Activated CD4-positive, alpha-beta T cell treated with anti-CD3 and anti-CD28 coated beads, Interleukin-2, amount 10 ng/mL, durations not matched to agents 24 days and 14 days (primary cell): ENCODE data around the gene TBC1D5. TPM values are rescaled to one million over a fixed set of nuclear protein-coding genes. Genes with fewer than 3 reads are reported as not detected.
"Not testable (repeated sequence)": the region's sequence is repeated elsewhere in the genome, so short reads cannot be mapped to it uniquely, and the experiment has no call there.

Experiments
- DNase-seq: peaks from one replicate; pipeline ENCODE4 v3.0.0; 2022
- H3K27ac Mint-ChIP-seq: one replicate; pipeline ENCODE4 v1.8.0; 2022; ENCODE audit warnings: mild to moderate bottlenecking, mixed read lengths
- H3K27me3 Mint-ChIP-seq: one replicate; pipeline ENCODE4 v1.8.0; 2022; ENCODE audit warnings: mixed read lengths
- H3K36me3 Mint-ChIP-seq: one replicate; pipeline ENCODE4 v1.8.0; 2022; ENCODE audit warnings: low read depth, mild to moderate bottlenecking, mixed read lengths
- H3K4me1 Mint-ChIP-seq: one replicate; pipeline ENCODE4 v1.8.0; 2021; ENCODE audit warnings: mixed read lengths
- H3K4me3 Mint-ChIP-seq: one replicate; pipeline ENCODE4 v1.8.0; 2022; ENCODE audit warnings: mild to moderate bottlenecking, moderate library complexity, mixed read lengths
- H3K9me3 Mint-ChIP-seq: one replicate; pipeline ENCODE4 v1.8.0; 2021; ENCODE audit warnings: mixed read lengths
- intact Hi-C: fragments of 100-400 bp; cut with micrococcal nuclease; formaldehyde crosslinking; loops from one replicate; pipeline ENCODE4 v1.15.1; 2023
- total RNA-seq: library from RNA; stranded (reverse); gene quantifications from 2 replicates; pipeline ENCODE4 v1.2.3, GENCODE V29; 2022

TBC1D5 gene
- total RNA-seq, 1 donor from 2014 or later: 38.5 TPM

- Mint-ChIP-seq H3K36me3 (no peaks in the 10 kb centered on the region), H3K9me3 (no peaks in the 10 kb centered on the region), H3K27ac (no peak overlapping the region), H3K4me1 (peaks cover 6% of the 10 kb centered on the region), H3K27me3 (no peaks in the 10 kb centered on the region), H3K4me3 (no peak overlapping the region)
- intact Hi-C loops: no loop called here
- no peak for DNase-seq
Measured at GRCh38 chr3:17680530-17680929, 61.9 kb downstream of the TBC1D5 start.

- H3K9me3 Mint-ChIP-seq: no peaks in the 10 kb centered on the region
- no peak overlapping the region for H3K27ac Mint-ChIP-seq
- H3K4me3 Mint-ChIP-seq: no peak overlapping the region
- H3K4me1 Mint-ChIP-seq: peaks cover 6% of the 10 kb centered on the region
- intact Hi-C loops: loop anchor here (1.0 to 5.0 kb wide), 3 partner anchors 38 to 101 kb away; partner anchors contain the start of gene TBC1D5
- no peaks in the 10 kb centered on the region for H3K27me3 Mint-ChIP-seq
- H3K36me3 Mint-ChIP-seq: no peaks in the 10 kb centered on the region
- no peak for DNase-seq
Measured at GRCh38 chr3:17678116-17678741, 64.2 kb downstream of the TBC1D5 start.

DNA sequence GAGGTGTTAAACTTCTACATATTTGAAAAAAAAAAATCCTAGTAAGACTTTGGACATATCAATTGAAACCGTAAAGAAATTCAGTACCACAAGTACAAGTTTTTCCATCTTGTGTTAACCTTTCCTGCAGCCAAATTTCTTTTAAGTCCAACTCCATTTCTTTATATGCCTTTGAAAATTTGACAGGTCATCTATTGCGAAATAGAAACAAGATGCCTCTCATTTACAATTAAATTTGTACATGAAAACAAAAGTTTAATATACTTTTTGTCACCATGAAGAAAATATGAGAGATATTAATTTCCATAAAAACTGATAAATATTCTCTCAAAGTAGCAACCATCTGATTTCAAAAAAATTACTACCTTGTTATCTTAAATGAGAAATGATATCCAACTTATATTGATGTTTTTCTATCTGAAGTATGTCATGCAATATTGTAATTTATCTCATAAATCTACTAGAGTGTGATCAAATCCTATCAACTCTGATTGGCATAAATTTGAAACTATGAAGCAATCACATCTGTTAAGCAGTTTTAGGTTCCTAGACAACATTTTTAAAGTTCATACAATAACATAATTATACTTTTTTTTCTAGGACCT is 68.2 kb downstream of the TBC1D5 start:
- no peak for DNase-seq
- H3K36me3 Mint-ChIP-seq: no peaks in the 10 kb centered on the region
- no peaks in the 10 kb centered on the region for H3K27me3 Mint-ChIP-seq
- peaks cover 6% of the 10 kb centered on the region for H3K4me1 Mint-ChIP-seq
- H3K4me3 Mint-ChIP-seq: no peak overlapping the region
- H3K9me3 Mint-ChIP-seq: no peaks in the 10 kb centered on the region
- H3K27ac Mint-ChIP-seq: no peak overlapping the region
- intact Hi-C loops: no loop called here

GRCh38 chr3:17672506-17672905 is 69.9 kb downstream of the TBC1D5 start:
- DNase-seq: no peak
- H3K36me3 Mint-ChIP-seq: peaks cover 3% of the 10 kb centered on the region
- peaks cover 5% of the 10 kb centered on the region for H3K9me3 Mint-ChIP-seq
- no peaks in the 10 kb centered on the region for H3K27me3 Mint-ChIP-seq
- H3K27ac Mint-ChIP-seq: no peak overlapping the region
- H3K4me1 Mint-ChIP-seq: peaks cover 3% of the 10 kb centered on the region
- H3K4me3 Mint-ChIP-seq: no peak overlapping the region
- intact Hi-C loops: no loop called here

GRCh38 chr3:17670749-17671148 is 71.7 kb downstream of the TBC1D5 start:
- no peak for DNase-seq
- intact Hi-C loops: no loop called here
- peaks cover 5% of the 10 kb centered on the region for H3K9me3 Mint-ChIP-seq

DNA sequence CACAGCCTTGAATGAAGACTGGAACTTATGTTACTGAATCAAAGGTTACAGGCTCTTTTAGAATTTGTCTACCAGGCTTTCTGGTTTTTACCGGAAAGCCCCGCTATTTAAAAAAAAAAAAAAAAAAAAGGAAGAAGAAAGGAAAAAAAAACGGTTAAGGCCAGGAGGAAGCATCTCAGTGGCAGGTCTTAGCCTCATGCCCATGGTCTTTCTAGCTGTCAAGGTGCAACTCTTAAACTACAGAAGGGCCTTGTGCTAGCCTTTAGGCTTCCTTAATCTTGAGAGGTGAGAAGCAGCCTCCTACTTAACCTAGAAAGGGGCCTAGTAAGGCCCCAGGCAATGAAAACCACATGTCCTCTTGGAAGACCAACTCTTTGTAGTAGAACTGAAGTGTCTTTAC is 77.5 kb downstream of the TBC1D5 start:
- Mint-ChIP-seq H3K4me1 (peaks cover 10% of the 10 kb centered on the region), H3K27me3 (no peaks in the 10 kb centered on the region), H3K4me3 (no peak overlapping the region), H3K36me3 (peaks cover 3% of the 10 kb centered on the region), H3K9me3 (peaks cover 5% of the 10 kb centered on the region), H3K27ac (no peak overlapping the region)
- DNase-seq: no peak
- intact Hi-C loops: no loop called here

More at GRCh38 chr3:17670749-17671148, 71.7 kb downstream of the TBC1D5 start:
- peaks cover 3% of the 10 kb centered on the region for H3K4me1 Mint-ChIP-seq
- H3K4me3 Mint-ChIP-seq: no peak overlapping the region
- peaks cover 3% of the 10 kb centered on the region for H3K36me3 Mint-ChIP-seq
- H3K27me3 Mint-ChIP-seq: no peaks in the 10 kb centered on the region
- no peak overlapping the region for H3K27ac Mint-ChIP-seq

DNA sequence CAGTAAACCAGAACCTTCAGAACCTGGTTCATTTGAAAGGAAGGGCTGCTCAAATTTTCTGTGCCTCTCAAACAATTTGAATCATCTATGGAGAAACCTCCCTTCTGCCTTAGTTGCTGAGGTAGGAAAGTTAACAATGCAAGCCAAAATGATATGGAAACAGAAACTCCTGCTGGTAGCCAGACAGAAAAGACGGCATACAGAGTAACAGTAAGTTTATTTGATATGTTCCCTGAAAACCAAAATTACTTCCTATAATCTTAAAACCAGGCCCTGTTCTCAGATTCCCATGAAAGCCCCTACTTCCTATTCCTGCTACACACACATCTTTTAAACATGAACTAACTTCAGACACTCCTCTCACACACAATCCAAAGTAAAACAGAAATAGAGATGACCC is 86.2 kb downstream of the TBC1D5 start:
- H3K36me3 Mint-ChIP-seq: no peaks in the 10 kb centered on the region
- no peaks in the 10 kb centered on the region for H3K27me3 Mint-ChIP-seq
- DNase-seq: no peak
- H3K4me1 Mint-ChIP-seq: peaks cover 2% of the 10 kb centered on the region
- no peak overlapping the region for H3K4me3 Mint-ChIP-seq
- intact Hi-C loops: no loop called here
- H3K27ac Mint-ChIP-seq: no peak overlapping the region
- no peaks in the 10 kb centered on the region for H3K9me3 Mint-ChIP-seq

DNA sequence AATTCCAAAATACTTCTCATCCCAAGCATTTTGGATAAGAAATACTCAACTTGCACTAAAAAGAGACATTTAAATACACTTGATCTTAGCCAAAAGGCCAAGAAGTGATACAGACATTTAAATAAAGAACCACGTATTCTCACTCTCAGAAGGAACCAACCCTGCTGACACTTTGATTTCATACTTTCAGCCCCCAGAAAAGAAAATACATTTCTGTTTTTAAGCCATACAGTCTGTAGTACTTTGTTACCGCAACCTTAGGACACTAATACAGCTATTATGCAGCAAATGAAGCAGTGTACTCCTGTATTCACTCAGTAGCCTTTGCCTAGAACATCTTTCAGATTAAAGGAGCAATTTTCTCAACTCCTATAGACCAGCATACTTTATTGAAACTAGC is 86.7 kb downstream of the TBC1D5 start:
- DNase-seq: no peak
- H3K4me1 Mint-ChIP-seq: peaks cover 2% of the 10 kb centered on the region

GRCh38 chr3:17649748-17650147 is 92.7 kb downstream of the TBC1D5 start:
- H3K27me3 Mint-ChIP-seq, H3K4me1 Mint-ChIP-seq, H3K9me3 Mint-ChIP-seq, intact Hi-C loops, H3K4me3 Mint-ChIP-seq, DNase-seq, H3K27ac Mint-ChIP-seq, H3K36me3 Mint-ChIP-seq: not testable (repeated sequence)

More for the DNA sequence above, 86.7 kb downstream of the TBC1D5 start:
- Mint-ChIP-seq H3K36me3 (no peaks in the 10 kb centered on the region), H3K27me3 (no peaks in the 10 kb centered on the region), H3K27ac (no peak overlapping the region), H3K9me3 (no peaks in the 10 kb centered on the region), H3K4me3 (no peak overlapping the region)
- intact Hi-C loops: no loop called here

DNA sequence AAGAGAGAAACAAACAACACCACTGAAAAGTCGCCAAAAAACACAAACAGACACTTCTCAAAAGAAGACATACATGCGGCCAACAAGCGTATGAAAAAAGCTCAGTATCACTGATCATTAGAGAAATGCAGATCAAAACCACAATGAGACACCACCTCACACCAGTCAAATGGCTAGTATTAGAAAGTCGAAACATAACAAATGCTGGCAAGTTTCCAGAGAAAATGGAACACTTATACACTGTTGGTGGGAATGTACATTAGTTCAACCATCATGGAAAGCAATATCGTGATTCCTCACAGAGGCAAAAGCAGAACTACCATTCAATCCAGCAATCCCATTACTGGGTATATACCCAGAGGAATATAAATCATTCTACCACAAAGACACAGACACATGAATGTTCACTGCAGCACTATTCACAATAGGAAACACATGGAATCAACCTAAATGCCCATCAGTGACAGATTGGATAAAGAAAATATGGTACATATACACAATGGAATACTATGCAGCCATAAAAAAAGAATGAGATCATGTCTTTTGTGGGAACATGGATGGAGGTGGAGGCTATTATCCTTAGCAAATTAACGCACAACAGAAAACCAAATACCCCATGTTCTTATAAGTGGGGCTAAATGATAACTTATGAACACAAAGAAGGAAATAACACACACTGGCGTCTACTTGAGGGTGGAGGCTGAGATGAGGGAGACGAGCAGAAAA is 93.6 kb downstream of the TBC1D5 start:
- H3K9me3 Mint-ChIP-seq, H3K4me3 Mint-ChIP-seq, DNase-seq, H3K4me1 Mint-ChIP-seq, H3K27ac Mint-ChIP-seq, H3K36me3 Mint-ChIP-seq, intact Hi-C loops, H3K27me3 Mint-ChIP-seq: not testable (repeated sequence)

DNA sequence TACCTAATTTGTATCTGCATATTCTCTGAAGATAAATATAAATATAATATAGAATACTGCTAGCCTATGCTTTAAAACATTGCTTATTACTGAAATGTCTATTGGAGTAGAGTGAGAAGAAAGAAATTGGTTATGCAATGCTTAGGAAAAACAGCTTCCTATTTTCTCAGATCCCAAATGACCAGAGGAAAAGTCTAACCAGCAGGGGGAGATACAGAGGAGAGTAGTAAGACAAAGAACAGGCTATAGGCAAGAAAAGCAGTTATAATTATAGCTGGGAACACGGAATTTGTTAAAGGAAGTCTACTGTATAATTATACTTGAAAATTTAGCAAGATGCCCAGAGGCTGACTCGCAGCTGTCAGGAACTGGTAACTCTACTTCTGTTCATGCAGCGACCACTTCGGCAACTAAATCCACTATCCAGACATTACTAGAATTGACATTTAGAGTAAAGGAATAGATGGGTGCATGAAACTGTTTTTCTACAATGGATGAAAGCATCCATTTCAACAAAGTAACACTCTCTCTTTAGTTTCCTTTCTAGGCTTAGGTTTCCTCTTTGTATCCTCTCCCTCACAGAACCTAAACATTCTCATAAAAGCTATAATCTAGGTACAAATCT is 97.2 kb downstream of the TBC1D5 start:
- Mint-ChIP-seq H3K36me3 (peaks cover 3% of the 10 kb centered on the region), H3K4me3 (no peak overlapping the region), H3K4me1 (peaks cover 4% of the 10 kb centered on the region), H3K9me3 (no peaks in the 10 kb centered on the region), H3K27me3 (no peaks in the 10 kb centered on the region), H3K27ac (no peak overlapping the region)
- DNase-seq: peak; percentile 65
- intact Hi-C loops: loop anchor here (1.0 kb wide), 1 partner anchor 196 kb away; no protein-coding TSS in a partner anchor

DNA sequence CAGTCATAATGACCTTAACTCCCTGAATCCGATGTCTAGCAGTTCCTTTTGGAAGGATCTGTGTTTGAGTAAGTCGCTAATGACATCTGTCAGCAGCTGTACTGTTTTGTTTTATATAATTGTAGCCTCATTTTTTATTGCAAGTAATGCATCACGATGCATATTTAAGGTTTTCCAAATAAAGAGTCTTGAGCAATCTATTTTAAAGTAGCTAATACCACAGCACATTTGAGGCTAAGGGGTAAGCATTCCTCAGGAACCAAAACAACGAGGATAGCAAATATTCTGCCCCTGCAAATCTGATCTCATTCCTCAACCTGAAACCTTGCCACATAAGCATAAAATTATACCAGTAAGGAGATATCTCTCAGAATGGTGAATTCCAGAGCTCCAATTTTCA is 98.7 kb downstream of the TBC1D5 start:
- Mint-ChIP-seq H3K27ac (no peak overlapping the region), H3K27me3 (no peaks in the 10 kb centered on the region), H3K36me3 (no peaks in the 10 kb centered on the region), H3K4me3 (no peak overlapping the region), H3K4me1 (peaks cover 8% of the 10 kb centered on the region), H3K9me3 (no peaks in the 10 kb centered on the region)
- intact Hi-C loops: loop anchor here (5.0 kb wide), 1 partner anchor 99 kb away; the partner anchor contains the start of gene TBC1D5
- DNase-seq: no peak

- intact Hi-C loops: loop anchor here (5.0 kb wide), 1 partner anchor 100 kb away; the partner anchor contains the start of gene TBC1D5
- Mint-ChIP-seq H3K4me3 (no peak overlapping the region), H3K4me1 (peaks cover 8% of the 10 kb centered on the region), H3K27me3 (no peaks in the 10 kb centered on the region), H3K9me3 (no peaks in the 10 kb centered on the region), H3K27ac (no peak overlapping the region), H3K36me3 (no peaks in the 10 kb centered on the region)
- DNase-seq: no peak
Measured at GRCh38 chr3:17642474-17642873, 100.0 kb downstream of the TBC1D5 start.

DNA sequence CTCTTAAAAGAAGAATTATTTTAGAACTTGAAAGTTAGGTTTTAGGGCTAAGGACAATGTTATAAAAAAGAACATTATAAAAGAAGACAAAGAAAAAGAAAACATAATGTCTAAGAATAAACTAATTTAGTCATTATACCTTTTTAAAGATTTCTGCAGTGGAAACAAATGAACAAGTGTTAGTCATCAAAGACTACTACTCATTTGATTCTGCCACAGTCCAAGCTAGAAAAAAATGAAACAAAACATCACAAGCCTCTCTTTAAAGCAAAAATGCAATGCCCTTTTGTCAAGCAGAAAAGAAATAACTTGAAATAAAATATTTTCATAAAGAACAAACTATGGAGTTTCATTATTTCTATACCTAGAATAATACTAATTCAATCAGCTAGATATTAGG is 102.0 kb downstream of the TBC1D5 start:
- H3K4me1 Mint-ChIP-seq: peaks cover 8% of the 10 kb centered on the region
- H3K27ac Mint-ChIP-seq: no peak overlapping the region
- no peaks in the 10 kb centered on the region for H3K36me3 Mint-ChIP-seq
- no peaks in the 10 kb centered on the region for H3K27me3 Mint-ChIP-seq
- no peak overlapping the region for H3K4me3 Mint-ChIP-seq
- H3K9me3 Mint-ChIP-seq: no peaks in the 10 kb centered on the region
- DNase-seq: no peak
- intact Hi-C loops: loop anchor here (1.0 to 5.0 kb wide), 2 partner anchors 38 to 102 kb away; partner anchors contain the start of gene TBC1D5
